Brain microvascular endothelial cell (primary cell): Measurements from ENCODE around the gene LRRC2.

Source experiments
- DNase-seq: peaks from one replicate; pipeline ENCODE4 v3.0.0-alpha.2; 2020
- H3K27ac ChIP-seq: fragments of 250-450 bp; sonication (Bioruptor Pico); 2 replicates; pipeline ENCODE4 v1.5.1; 2020; ENCODE audit warnings: mild to moderate bottlenecking, moderate library complexity
- H3K27me3 ChIP-seq: fragments of 250-450 bp; sonication (Bioruptor Pico); replicated peaks from 2 replicates; pipeline ENCODE4 v1.5.1; 2020; ENCODE audit warnings: mild to moderate bottlenecking
- H3K36me3 ChIP-seq: fragments of 250-450 bp; sonication (Bioruptor Pico); replicated peaks from 2 replicates; pipeline ENCODE4 v1.5.1; 2020; ENCODE audit warnings: mild to moderate bottlenecking
- H3K4me3 ChIP-seq: 2 replicates; pipeline ENCODE4 v1.5.1; 2011; ENCODE audit warnings: low read depth, mild to moderate bottlenecking, control low read depth, low read length, moderate library complexity
- in situ Hi-C: cut with HindIII; loops from 2 replicates; pipeline ENCODE4 v1.10.0; 2017; ENCODE audit warnings: low sequenced_read_pairs, low pct_ligation_motif_present
- TF ChIP-seq, protein P1 (sequence below): IDR thresholded peaks from 2 replicates; pipeline ENCODE4 v1.5.1; 2011; ENCODE audit warnings: low read depth, mild to moderate bottlenecking, moderate library complexity, low read length, control low read depth, inconsistent platforms; ENCODE audit errors: missing control alignments

Gene LRRC2

DNA sequence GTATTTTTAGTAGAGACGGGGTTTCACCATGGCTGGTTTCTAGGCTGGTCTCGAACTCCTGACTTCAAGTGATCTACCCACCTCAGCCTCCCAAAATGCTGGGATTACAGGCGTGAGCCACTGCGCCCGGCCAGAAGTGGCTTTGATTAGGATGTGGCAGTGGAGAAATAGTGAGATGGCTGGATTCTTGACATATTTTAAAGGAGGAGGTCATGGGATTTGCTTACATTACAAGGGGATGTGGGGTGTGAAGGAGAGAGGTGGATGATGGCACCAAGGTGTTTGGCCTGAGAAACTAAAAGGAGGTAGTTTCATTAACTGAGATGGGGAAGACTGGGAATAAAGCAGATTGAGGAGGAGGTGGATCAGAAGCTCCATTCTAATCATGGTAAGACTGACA, 86.4 kb downstream of the LRRC2 start:
- Histone ChIP-seq H3K27ac (no peak overlapping the region), H3K36me3 (no peaks in the 10 kb centered on the region), H3K27me3 (peaks cover 2% of the 10 kb centered on the region), H3K4me3 (no peak overlapping the region)
- TF ChIP-seq, protein P1, sequence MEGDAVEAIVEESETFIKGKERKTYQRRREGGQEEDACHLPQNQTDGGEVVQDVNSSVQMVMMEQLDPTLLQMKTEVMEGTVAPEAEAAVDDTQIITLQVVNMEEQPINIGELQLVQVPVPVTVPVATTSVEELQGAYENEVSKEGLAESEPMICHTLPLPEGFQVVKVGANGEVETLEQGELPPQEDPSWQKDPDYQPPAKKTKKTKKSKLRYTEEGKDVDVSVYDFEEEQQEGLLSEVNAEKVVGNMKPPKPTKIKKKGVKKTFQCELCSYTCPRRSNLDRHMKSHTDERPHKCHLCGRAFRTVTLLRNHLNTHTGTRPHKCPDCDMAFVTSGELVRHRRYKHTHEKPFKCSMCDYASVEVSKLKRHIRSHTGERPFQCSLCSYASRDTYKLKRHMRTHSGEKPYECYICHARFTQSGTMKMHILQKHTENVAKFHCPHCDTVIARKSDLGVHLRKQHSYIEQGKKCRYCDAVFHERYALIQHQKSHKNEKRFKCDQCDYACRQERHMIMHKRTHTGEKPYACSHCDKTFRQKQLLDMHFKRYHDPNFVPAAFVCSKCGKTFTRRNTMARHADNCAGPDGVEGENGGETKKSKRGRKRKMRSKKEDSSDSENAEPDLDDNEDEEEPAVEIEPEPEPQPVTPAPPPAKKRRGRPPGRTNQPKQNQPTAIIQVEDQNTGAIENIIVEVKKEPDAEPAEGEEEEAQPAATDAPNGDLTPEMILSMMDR: no peak
- DNase-seq: no peak
- in situ Hi-C loops: loop anchor here (25.0 kb wide), 1 partner anchor 158 kb away; no protein-coding TSS in a partner anchor

DNA sequence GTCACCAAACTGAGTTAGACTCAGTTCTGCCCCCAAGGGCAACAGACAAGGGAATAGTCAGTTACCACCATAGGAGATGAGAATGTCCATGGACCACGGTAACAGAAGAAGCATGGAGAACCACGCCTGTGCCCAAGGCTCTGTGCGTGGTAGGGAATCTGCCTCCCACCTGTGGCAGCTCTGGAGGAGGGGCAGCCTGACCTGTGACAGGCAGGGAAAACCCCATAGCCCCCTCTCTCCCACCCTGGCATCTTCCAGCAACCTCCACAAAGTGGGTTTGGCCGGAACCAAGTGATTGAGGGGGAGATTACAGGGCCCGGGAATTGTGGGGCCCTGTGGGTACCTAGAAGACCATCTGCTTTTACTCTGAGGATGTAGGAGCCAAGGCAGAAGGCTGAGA, 87.1 kb downstream of the LRRC2 start:
- Histone ChIP-seq H3K27me3 (peaks cover 2% of the 10 kb centered on the region), H3K27ac (no peak overlapping the region), H3K36me3 (no peaks in the 10 kb centered on the region), H3K4me3 (no peak overlapping the region)
- no peak for DNase-seq
- in situ Hi-C loops: loop anchor here (25.0 kb wide), 1 partner anchor 158 kb away; no protein-coding TSS in a partner anchor
- TF ChIP-seq, protein P1: no peak

DNA sequence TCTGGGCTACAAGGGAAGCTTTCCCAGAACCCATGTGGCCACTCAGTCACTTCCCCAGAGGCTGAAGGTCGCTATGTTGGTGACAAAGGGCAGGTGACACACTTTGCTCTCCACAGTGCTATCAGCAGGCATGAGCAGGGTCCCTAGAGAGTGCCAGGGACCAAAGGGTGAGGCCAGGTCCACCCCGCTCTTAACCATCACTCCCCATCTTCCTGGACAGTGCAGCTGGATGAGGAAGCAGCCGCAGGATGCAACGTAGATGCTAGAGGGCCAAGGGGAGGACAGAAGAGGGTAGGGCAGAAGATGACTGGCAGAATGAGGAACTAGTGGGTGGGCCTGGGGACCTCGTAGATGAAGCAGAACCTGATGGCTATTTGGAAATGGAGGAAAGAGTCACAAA, 87.8 kb downstream of the LRRC2 start:
- Histone ChIP-seq H3K4me3 (no peak overlapping the region), H3K27ac (no peak overlapping the region), H3K36me3 (no peaks in the 10 kb centered on the region), H3K27me3 (peaks cover 2% of the 10 kb centered on the region)
- in situ Hi-C loops: loop anchor here (25.0 kb wide), 1 partner anchor 159 kb away; no protein-coding TSS in a partner anchor
- DNase-seq: no peak
- TF ChIP-seq, protein P1: no peak

DNA sequence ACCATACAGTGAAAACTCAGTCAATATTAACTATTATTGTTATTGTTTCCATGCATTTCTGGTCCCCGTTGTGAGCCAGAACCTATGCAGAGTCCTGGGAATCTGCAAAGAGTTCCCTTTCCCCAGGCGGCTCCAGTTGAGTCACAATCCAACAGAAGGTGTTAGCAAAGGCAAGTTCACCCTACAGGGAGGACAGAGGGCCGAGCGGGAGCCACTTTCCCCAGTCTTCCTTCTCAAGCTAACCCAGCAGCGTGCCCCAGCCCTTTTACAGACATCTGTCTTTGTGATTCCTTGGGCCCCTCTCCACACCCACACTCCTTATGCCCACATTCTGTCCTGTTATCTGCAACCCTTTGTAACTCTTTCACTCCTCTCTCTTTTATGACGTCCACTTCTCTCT, 88.3 kb downstream of the LRRC2 start:
- Histone ChIP-seq H3K27ac (no peak overlapping the region), H3K27me3 (peaks cover 4% of the 10 kb centered on the region), H3K36me3 (no peaks in the 10 kb centered on the region), H3K4me3 (no peak overlapping the region)
- TF ChIP-seq, protein P1: no peak
- no peak for DNase-seq
- in situ Hi-C loops: loop anchor here (25.0 kb wide), 1 partner anchor 160 kb away; no protein-coding TSS in a partner anchor

DNA sequence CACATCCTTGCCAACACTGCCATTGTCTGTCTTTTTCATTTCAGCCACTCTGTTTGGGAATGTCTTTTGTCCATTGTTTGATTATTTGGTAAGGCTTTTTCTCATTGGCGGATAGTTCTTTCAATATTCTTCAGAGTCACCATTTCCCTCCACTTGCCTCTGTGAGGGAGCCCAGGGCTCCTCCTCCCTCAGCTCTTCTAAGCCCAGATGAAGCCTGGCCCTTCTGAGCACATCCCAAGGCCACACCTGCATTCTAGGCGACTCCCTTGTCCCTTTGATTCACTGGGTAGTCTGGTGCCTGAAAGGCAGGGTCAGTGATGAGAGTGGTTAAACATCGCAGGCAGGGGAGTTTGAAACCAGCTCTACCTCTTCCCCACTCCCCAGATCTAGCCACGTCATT, 89.0 kb downstream of the LRRC2 start:
- no peak overlapping the region for H3K4me3 ChIP-seq
- no peaks in the 10 kb centered on the region for H3K36me3 ChIP-seq
- peaks cover 6% of the 10 kb centered on the region for H3K27me3 ChIP-seq
- in situ Hi-C loops: loop anchor here (25.0 kb wide), 1 partner anchor 160 kb away; no protein-coding TSS in a partner anchor
- no peak overlapping the region for H3K27ac ChIP-seq
- no peak for DNase-seq
- TF ChIP-seq, protein P1: no peak

DNA sequence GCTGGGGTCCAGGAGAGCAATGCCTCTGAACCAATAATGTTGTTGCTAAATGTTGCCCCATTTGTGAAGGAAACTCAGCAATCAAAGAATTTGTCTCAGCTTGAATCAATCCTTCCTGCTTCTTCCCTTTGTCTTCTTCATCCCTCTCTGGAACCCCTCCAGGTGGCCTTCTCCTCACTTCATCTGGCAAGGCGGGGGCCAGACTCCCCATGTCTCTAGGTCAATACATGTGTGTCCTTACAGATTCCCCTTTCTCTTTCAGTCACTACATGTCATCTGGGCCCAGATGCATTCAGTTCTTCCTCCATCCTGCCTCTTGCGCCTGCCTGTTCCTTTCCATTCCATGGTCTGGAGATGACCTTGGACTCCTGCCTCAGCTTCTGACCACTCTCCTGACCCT, 93.4 kb downstream of the LRRC2 start:
- TF ChIP-seq, protein P1: no peak
- DNase-seq: no peak
- H3K36me3 ChIP-seq: no peaks in the 10 kb centered on the region
- H3K27me3 ChIP-seq: peaks cover 20% of the 10 kb centered on the region
- in situ Hi-C loops: no loop called here
- no peak overlapping the region for H3K4me3 ChIP-seq
- H3K27ac ChIP-seq: no peak overlapping the region
